ENCODE data around the gene MPST.
A peak's percentile ranks its signal among the peaks of the same experiment; 100 is the strongest.
"Not testable (repeated sequence)": the region's sequence is repeated elsewhere in the genome, so short reads cannot be mapped to it uniquely, and the experiment has no call there.

Gene MPST

DNA sequence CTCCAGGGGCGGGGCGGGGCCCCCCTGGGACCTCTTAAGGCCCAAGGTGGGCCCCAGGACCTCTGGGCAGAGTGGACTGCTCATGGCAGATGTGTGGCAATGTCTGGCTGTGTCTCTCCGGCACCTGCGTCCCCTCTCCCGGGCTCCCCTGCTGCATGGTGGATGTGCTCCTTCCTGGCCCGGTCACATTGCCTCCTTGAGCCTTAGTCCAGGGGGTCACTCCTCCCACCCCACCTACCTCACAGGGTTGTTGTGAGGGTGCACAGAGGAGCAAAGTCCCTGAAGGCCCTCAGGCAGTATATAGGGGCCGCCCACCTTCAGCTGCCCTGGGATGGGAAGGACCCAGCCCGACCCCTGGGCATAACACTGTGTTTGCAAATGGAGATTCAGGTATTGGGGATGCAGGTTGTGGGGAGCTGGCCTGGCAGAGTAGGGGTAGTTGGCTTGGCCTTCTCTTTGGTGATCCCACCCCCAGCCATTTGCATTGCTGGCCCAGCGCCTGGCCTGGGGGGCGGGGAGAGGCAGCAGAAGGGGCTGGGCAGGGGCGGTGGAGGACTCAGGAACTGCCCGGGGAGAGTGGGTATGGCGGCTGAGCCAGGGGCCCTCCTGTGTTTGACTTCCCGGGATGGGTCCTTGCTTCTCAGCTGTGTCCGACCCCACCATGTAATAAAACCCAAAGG is 43.3 kb downstream of the MPST start:
- DNase-seq: no peak

DNA sequence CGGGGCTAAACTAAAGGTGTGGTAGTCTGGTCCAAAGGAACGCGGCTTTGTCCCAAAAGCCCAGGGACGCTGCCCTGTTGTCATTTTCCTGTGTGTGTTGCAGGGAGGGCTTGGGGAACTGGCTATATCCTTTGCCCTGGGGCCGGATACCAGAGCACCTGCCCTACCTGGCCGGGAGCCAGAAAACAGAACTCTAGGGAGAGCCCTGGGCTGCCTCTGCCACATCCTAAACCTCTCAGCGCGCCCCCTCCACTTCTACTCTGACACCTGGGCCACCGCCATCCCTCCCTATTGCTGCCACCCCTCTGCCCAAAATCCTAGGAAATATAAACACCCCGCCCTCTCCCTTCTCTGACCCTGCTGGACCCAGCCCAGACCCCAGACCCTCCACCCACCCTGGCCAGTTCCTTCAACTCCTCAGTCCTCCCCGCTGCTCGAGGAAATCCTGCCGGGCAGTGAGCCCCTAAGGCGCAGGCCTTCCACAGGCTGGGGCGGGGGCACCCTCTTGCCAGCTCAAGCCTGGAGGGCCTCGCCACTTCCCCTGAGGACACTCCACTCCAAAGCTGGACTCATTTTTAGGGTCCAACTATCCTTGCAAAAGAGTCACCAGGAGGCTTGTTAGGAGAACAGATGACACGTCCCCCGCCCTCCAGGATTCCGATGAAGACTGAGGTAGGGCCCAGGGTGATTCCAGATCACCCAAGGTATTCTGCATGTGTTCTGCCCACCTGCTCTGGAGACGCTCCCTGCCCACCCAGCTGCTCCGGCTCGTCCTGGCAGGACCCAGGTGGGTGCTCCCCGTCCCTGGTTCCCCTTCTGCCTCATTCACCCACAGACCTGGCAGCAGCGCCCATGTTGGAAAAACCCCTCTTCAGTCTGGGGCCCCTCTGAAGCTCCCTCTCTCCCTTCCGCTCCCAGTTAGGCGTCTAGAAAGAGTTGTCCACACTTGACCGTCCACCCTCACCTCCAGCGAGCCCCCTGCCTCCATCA is 44.2 kb downstream of the MPST start:
- no peak for DNase-seq

DNA sequence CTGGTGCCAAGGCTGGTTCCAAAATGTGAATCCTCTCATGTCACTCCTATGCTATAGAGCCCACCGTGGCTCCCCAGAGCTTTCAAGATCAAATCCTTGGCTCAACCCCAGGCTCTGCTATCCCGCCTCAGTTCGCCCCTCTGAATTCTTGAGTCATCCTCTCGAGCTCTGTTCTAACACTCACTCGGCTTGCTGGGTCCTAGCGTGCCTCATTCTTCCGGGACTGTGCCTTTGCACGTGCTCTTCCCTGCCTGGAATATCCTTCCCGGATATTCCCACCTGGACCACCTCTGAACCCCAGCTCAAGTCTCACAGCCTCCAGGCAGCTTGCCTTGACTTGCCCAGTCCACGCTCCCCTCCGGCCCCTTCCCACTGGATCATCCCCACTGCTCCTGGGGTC is 45.0 kb downstream of the MPST start:
- no peak for DNase-seq

- no peak for DNase-seq
These were observed 45.6 kb downstream of the MPST start for GRCh38 chr22:37065180-37065579.

- DNase-seq: no peak
These were observed 46.4 kb downstream of the MPST start for GRCh38 chr22:37065961-37066360.

DNA sequence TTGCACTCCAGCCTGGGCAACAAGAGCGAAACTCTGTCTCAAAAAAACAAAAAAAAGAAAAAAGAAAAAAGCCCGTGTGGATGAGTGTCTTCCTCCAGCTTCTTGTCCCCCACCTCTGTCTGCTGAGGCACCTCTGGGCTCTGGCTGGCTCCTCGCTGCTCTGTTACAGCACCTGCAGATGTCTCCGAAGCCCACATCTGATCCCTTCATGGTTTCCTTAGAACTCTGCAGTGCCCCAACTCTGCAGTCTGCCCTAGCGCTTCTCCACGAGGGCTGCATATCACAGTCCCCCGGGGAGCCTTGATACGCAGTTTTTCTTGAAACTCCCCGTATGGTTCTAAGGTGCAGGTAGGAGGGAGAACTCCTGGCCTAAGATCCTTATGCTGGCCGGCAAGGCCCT is 47.9 kb downstream of the MPST start:
- no peak for DNase-seq

DNA sequence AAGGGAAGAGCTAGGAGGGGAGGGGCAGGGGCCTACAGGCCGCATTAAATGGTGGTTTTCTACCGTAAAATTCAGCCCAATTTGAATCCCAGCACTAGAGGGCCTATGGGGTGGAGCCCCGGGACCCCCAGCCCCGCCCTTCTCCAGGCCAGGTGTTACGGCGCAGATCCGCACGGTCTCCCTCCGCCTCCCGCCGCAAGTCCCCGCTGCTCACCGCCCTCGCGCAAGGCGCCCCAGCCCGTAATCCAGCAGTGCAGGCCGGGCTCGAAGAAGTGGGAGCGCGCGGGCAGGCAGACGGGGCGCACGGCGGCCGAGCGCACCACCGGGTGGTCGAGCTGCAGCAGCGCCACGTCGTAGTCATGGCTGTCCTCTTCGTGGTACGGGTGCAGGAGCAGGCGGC is 49.3 kb downstream of the MPST start:
- DNase-seq: no peak

GRCh38 chr22:37069319-37069718 is 49.8 kb downstream of the MPST start:
- no peak for DNase-seq

GRCh38 chr22:37069719-37070118 is 50.2 kb downstream of the MPST start:
- no peak for DNase-seq

DNA sequence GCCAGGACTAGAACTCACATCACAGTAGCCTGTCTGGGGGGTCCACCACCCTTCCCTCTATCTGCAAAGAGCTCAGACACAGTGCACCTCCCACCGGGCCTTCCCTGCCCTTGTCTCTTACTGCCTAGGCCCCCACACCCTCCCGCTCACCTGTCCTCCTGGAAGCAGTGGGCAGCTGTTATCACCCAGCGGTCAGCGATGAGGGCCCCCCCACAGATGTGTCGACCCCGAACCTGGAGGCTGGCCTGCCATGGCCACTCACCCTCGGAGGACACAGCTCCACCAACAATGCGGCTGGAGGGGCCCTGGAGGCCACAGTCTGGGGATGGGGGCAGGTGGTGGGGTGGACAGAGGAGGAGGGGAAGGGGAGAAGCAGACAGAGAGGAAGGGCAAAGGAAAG is 50.8 kb downstream of the MPST start:
- no peak for DNase-seq

- DNase-seq: no peak
These were observed 51.2 kb downstream of the MPST start for GRCh38 chr22:37070744-37071143.

DNA sequence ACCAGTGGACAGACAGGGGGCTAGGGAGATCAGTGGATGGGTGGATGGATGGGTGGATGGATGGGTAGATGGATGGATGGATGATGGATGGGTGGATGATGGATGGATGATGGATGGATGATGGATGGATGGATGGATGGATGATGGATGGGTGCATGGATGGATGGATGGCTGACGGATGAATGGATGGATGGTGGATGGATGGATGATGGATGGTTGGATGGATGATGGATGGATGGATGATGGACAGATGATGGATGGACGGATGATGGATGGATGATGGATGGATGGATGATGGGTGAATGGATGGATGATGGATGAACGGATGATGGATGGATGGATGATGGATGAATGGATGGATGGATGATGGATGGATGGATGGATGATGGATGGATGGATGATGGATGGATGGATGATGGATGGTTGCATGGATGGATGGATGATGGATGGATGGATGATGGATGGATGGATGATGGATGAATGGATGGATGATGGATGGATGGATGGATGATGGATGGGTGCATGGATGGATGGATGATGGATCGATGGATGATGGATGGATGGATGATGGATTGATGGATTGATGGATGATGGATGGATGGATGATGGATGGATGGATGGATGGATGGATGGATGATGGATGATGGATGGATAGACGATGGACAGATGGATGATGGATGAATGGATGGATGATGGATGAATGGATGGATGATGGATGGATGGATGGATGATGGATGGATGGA is 52.5 kb downstream of the MPST start:
- not testable (repeated sequence) for DNase-seq

- DNase-seq: no peak
These were observed 53.1 kb downstream of the MPST start for GRCh38 chr22:37072673-37073072.

- DNase-seq: no peak
These were observed 55.0 kb downstream of the MPST start for GRCh38 chr22:37074537-37074936.

- DNase-seq: no peak
These were observed 55.5 kb downstream of the MPST start for GRCh38 chr22:37075046-37075445.

- no peak for DNase-seq
These were observed 56.4 kb downstream of the MPST start for GRCh38 chr22:37075822-37076433.

DNA sequence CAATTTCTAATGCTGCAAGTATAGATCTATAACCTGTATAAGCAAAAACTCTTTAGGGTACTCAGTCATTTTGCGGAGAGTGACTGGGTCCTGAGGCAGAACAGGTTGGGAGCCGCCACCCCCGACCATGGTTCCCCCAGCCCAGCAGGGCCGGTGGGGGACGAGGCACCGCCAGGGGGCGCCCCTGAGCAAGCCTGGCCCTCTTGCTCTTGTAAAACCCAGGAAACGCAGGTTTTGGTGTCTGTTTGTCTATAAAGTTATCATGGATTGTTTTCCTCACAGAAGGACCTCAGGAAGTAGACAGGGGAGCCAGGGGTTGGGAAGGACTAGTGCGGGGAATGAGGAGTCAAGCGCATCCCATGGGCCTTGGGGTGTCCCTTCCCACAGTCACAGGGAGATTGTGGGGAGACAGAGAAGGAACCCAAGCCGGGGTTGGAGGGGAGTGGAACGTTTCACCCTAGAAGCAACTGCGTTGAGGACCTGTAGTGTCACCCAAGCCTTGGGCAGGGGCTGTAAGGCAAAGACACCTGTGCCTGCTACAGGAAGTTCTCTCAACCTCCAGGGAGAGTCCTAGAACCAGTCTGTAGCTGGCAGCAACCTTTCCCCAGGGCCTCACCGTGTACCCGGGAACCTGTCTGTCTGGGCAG is 58.4 kb downstream of the MPST start:
- DNase-seq: peak; percentile 60 to 81 (median 76)

DNA sequence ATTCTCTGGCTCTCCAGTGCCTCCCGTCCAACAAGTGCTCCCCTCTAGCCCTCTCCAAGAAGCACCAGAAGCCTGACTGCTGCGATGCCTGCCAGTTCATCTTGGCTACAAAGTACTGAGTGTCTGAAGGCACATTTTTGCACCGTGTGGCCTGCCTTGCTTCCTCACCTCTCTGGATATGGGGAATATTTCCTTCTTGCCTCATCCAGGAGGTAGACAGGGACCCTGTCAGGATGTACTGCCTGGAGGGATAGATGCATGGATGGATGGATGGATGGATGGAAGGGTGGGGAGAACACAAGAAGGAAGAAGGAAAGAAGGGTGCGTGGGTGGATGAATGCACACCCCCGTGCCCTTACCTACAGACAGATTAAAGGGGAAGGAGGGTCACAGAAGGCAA is 59.6 kb downstream of the MPST start:
- DNase-seq: peak in 1 of 5 donors; percentile 42

Measured in T-helper 1 cell (primary cell).